Stimulated activated CD4-positive, alpha-beta T cell treated with anti-CD3 and anti-CD28 coated beads, Interleukin-2, amount 100 ng/mL, for 4 hours (primary cell): ENCODE measurements around the gene ARHGAP20.

Experiments
- DNase-seq: peaks from one replicate; pipeline ENCODE4 v3.0.0-alpha.2; 2020; ENCODE audit warnings: low read depth

ARHGAP20 gene

DNA sequence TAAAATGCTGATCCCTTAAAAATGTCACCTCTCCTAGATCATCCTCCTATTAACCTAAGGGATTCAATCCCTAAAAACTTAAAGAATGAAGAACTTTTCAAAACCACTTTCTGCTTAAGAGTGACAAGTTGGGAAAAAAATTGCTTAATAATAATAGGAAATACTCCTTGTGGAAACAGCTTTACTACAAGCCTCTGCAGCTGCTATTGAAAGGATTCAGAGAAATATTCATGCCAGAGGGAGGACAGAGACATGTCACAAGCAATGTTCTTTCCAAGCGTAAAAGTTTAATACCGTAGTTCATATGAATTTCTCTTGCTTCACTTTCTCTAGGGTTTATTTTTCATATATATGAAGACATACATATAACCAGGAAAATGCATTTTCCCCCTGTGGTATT is 98.2 kb downstream of the ARHGAP20 start:
- no peak for DNase-seq

DNA sequence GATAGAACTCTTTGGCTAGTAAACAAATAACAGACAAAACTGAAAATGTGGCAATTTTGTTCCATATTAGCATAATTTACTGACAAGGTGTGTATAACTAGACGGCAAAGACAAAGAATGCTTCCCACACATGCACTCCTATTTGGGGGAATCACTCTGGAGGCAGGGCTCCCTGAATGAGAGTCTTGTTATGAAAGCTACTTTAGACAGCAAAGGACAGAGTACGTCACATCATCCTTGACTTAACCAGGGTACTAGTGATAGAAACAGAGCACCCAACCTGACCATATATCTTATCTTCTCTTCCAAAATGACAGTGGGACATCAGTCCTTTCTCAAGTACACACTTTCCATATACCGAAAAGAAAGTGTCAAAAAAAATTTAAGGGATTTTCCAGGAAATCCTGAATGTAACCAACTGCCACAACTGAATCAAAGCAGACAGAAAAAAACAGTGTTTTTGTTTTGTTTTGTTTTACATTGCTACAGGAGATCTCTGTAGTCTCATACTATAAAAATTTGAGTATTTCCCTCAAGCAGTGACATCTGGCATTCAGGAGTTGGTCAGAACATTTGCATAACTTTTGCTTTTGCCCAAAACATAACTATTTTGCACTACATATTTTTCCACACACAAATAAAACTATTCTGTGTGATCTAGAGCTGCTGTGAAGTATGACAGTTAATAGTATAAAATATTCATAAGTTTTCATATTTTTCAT is 98.9 kb downstream of the ARHGAP20 start:
- no peak for DNase-seq

DNA sequence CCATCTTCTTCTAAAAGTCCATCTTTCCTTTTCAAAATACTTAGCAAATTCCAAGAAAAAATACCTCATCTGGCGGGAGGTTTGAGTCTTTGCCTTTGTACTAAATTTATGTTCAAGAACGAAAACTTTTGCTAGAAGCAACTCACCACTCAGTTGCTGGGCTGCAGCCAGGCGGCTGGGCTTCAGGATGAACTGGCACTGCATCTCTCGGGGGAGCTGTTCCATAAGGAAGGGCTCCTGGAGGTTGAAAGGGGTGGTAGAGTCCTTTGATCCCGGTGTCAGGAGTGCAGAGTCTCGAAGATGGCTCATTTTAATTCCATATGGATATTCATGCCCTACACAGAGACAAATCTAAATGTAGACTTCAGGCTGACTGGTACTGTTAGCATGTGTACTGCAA is 105.8 kb downstream of the ARHGAP20 start:
- DNase-seq = no peak

DNA sequence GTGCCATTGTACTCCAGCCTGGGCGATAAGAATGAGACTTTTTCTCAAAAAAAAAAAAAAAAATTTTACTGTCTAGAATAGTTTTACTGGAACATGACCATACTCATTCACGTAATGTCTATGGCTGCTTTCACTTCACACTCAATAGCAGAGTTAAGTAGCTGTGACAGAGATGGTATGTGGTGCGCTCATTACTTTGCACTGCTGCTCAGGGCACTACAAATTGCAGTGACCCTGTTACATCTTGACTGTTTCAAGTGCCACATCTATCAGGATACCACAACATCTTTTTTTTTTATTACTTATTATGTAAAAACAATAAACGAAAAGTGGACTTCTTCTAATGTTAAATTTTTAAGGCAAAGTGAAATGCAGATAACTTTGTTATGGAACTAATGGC is 110.3 kb downstream of the ARHGAP20 start:
- DNase-seq = no peak

DNA sequence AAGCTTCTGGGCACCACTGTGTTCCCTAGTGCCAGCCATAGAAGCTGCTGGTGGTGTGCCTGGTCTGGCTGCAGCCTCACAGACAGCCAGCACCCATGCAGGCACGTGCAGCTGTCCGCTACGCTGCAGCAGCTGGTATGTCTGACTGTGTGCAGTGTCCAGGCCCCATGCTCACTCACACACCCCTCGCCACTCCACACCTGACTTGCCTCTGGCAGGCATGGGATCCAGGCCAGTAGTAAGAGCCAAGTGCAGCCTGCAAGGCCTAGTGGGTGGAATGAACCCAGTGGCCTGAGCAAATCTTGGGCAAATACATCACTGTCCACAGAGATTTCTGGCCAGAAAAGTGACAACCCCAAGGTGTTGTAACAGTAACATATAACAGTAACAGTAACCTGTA is 111.9 kb downstream of the ARHGAP20 start:
- DNase-seq = no peak

DNA sequence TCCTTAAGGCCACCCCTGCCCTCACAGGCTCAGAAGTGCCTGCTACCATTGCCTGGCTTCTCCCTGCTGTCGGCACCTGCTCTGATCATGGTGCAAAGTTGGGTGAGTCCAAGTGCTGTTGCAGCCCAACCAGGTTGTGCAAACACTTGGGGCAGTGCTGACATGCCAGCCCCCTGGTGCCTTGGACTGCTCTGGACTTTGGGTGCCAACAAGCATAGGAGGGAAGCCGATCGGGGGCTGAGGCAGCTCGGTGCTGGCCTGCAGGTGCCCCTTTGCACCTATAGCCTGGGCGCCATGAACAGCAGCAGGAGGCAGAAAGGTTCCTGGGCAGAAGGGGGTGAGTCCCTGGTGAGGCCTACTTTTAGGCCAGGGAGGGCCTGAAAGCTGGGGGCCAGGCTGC is 113.0 kb downstream of the ARHGAP20 start:
- no peak for DNase-seq

DNA sequence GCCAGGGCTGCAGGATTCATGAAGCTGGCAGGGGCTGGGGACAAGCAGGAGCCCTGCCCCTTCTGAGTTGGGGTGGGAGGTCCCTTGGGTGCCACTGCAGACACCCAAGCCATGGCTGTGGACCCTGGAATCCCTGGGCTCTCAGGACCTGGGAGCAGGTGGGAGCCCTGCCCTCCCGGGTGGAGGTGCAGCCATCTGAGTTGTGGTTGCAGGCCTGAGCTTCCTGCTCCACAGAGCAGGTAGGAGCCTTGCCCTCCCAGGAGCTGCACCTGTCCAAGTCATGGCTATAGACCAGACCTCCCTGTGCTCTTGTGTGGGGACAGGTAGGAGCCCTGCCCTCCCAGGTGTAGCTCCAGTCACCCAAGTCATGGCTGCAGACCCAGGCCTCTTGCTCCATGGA is 113.5 kb downstream of the ARHGAP20 start:
- DNase-seq = no peak

DNA sequence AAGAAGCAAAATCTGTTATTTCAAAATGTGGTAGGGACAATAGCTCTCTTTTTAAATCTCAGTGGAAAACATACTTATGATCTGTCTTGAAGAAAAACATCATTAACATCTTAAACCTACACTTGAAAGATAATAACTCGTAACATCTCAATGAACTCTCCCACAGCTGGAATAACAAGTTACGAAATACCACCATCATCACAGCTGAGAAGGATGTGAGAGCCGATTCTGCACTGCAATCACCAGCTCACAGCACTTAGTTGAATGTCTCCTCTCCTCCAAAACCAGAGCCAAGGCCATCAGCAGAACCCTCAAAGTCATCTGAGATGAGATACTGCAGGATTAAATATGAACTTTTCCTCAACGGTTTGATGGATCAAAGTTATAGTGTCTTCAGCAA is 124.3 kb downstream of the ARHGAP20 start:
- DNase-seq = no peak

DNA sequence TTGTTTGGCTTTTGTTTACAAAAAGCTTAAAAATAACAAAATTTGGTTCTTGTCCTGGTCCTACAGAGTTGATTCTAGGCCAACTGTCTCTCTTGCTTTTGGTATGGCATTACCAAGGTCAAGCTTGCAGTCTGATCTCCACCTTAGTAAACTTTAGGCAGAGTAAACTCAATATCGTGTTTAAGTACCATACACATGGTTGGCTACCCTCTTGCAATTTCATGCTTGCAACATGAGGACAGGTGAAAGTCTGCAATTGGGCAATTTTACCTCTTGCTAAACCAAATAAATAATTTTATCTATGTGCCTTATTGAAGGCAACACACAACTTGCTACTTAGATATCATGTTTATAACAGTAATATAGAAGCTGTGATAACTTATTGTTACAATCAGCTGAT is 125.1 kb downstream of the ARHGAP20 start:
- DNase-seq = no peak

DNA sequence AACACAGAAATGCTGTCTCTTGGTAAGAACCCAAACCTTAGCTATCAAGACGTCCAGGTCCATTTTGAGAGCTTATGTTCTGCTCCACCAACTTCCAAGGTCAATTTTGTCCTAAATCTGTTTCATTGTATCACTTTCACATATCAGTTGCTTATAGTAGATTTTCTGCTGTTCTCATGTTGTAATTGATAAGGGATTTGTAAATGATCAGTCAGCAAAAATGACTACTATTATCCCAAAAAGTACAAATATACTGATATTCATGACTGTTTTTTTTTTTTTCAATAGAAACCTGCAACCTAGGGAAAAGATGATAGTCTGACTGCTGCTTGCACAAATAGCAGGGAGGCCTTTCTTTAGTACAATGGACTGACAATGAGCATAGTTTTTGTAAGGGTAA is 128.1 kb downstream of the ARHGAP20 start:
- DNase-seq = no peak

DNA sequence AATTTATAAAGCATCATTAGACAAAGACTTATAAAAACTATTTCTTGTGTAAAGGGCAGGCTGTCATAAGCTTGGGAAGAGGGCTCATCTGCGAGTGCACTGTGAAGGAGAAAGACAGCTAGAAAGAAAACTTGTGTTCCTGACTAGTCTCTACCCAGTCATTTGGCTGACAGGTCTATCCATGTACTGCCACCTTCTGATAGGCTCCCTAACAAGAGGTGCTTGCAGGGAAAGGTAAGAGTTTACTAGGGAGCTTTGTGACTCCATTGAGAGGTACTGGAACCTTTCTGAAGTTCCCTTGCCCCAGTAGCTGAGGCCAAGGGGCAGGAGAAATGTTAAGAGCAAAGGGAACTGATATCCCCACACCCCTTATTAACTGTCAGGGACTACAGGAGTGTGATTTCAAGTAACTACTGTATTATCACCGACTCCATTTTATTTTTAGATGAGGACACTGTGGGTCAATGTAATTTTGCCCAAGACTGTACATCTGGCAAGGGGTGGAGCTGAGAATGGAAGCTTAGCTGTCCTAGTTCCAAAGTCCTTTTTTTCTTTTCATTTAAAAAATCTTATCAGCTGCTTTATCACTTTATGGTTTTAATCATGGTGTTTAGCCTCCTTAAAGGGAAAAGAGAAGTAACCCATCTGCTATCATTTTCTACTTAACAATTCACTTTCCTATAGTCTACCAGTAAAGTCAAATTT is 129.4 kb downstream of the ARHGAP20 start:
- DNase-seq = no peak

DNA sequence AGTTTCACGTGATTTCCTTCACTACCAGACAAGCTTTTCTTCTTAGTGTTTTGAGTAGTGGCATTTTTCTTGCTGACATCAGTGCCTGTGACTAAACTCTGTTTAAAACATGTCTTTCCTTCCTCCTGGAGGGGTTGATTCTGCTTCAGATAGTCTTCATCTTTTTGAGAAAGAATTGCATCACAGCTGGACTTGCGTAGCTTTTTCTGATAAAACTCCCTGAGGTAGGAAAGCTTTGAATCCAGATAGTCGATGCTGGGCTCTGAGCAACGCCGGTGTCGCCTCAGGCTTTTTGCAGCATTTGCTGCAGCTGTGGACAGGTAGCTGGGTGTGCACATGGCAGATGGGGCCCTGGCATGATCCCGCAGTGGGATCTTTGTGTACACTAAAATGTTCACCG is 131.7 kb downstream of the ARHGAP20 start:
- DNase-seq = no peak

DNA sequence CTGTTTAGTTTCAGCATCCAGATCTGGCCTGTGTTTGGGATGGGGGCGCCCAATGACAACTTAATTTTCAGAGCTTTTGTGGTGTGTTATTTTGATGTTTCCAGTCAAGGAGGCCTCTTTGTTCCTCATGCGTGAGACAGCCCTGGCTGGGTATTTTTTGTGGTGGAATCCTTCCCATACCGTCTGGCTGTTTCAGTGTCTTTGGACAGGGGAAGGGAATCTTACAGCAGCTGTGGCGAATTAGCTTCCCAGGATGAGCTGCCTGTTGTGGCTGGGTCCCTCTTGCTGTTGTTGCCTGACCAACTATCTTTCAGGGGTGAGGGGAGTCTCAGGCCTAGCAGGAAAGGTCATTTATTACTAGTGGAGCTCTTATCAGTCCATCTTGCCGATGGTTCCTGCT is 138.8 kb downstream of the ARHGAP20 start:
- no peak for DNase-seq

DNA sequence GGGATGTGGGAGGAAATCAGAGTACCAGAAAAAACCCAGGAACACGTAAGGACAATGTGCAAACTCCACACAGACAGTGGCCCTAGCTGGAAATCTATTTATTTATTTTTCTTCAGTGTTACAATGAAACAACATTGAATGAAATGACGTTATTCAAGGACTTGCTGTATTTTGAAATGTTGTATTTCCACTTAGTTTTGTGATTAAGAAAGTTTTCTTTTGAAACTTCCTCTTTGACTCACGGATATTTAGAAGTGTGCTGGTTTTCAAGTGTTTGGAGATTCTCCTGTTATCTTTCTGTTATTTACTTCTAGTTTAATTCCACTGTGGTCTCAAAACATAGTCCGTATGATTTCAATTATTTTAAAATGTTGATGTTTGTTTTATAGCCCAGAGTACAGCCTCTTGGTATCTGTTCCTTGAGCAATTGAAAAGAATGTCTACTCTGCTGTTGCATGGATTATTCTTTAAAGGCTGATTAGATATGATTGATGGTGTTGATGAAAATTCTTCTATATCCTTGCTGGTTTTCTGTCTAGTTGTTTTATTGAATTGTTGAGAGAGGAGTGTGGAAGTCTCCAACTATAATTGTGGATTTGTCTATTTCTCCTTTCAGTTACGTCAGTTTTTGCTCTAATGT is 141.0 kb downstream of the ARHGAP20 start:
- DNase-seq = no peak

DNA sequence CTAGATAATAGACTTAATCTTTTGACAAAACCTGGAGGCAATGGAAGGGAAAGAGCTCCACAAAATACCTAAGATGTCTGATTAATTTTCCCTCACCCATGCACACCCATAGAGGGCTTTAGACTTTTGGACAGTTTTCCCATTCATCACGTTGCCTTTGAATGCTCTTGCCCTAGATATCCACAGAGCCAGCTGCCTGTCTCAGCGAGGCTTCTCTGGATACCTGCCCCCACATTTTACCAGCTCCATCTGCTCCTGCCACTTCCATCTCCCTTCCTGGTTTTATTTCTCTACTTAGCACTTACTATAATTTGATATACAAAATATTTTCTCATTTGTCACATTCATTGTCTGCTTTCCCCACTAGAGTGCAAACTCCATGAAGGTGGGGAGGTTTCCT is 145.7 kb downstream of the ARHGAP20 start:
- DNase-seq = no peak

DNA sequence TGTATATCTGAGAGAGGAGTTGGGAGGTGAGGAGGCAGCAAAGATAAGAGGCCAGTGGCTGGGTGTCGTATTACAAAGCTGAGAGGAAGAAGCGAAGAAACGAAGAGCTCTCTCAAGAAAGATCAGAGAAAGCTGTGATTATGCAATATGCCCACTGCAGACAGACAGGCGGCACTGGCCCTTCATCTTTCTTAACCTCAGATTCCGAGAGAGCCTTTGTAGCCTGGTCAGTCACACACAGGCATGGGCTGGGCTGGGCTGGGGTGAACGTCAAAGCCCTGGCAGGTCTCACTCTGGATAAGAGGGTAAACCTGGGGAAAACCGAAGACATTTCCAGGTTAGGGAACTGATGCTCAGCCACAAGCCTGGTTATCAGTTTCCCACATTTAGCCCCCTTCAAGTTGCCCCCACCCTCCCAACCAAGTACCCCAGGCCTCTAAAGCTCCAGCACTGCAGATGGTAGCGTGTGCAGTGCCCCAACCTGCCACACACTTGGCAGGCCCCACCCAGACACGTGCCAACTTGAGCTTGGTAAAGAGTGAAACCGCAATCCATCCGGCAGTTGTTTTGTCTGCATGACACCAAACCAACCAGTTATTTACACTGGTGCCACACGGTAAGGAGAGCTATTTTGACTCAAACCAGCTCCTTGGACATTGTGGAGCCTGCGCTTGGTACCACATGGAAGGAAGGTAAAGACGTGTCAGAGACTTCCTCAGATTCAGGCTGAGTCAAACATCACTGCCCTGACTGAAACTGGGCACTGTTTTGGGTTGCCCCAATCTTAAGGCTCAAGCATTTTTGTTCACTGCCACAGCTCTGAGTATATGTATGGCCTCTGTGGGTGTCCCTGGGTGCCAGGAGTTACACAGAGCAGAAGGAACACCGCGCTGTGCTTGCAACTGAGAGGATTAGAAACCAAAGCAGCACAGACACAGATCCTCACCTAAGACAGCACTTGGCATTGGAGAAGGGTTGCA is 146.6 kb downstream of the ARHGAP20 start:
- DNase-seq = no peak

DNA sequence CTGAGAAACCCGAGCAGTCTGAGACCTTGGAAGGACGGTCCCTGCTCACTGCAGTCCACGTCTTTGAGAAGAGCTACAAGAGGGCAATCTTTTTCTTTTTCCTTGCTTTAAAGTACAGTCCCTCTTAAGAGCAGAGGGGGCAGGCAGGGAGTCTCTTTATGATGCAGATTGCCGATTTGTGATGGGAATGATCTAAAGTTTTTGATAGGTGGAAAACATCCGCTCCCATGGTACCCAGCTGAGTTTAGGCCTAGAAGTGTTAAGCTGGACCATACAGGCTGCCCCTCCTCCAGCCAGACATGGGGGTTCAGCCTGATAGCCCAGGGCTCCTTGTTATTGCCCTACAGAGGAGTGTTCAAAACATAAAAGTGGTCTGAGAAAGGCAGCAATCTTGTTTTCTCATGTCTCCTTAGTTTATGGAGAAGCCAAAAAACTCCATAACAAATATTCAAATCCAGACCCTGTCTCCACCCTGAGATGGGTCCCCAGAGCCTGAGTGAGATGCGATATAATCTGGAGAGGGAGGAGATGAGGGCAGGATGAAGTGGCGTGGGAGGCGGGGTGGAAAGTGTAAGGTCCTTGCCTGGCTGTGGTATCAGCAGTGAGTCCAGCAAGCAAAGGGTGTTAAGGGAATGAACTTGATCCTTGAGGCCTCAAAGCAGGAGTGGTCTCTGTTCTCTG is 147.4 kb downstream of the ARHGAP20 start:
- no peak for DNase-seq

DNA sequence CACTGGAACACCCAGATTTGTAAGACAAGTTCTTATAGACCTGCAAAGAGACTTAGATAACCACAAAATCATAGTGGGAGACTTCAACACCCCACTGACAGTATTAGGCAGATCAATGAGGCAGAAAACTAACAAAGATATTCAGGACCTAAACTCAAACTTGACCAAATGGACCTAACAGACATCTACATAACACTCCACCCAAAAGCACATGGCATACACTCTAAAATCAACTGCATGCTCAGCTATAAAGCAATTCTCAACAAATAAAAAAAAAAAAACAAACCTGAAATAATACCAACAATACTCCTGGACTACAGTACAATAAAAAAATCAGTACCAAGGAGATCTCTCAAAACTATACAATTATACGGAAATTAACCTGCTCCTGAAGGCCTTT is 167.5 kb downstream of the ARHGAP20 start:
- no peak for DNase-seq

DNA sequence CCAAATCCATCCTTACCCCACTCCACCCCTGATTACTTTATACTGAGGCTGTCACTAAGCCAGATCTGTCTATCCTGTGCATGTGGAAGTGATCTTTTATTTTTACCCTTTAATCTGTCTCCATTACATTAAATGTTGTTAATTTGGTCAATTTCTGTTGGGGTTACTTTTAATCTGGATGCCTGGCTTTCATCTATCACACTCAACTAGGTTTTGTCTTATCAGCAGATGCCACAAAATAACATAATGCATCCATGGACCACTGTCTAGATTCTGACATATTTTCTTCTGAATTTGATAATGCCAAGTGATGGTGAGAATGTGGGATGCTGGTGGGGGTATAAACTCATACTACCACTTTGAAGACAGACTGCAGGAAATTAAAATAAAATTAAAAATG is 174.1 kb downstream of the ARHGAP20 start:
- no peak for DNase-seq

DNA sequence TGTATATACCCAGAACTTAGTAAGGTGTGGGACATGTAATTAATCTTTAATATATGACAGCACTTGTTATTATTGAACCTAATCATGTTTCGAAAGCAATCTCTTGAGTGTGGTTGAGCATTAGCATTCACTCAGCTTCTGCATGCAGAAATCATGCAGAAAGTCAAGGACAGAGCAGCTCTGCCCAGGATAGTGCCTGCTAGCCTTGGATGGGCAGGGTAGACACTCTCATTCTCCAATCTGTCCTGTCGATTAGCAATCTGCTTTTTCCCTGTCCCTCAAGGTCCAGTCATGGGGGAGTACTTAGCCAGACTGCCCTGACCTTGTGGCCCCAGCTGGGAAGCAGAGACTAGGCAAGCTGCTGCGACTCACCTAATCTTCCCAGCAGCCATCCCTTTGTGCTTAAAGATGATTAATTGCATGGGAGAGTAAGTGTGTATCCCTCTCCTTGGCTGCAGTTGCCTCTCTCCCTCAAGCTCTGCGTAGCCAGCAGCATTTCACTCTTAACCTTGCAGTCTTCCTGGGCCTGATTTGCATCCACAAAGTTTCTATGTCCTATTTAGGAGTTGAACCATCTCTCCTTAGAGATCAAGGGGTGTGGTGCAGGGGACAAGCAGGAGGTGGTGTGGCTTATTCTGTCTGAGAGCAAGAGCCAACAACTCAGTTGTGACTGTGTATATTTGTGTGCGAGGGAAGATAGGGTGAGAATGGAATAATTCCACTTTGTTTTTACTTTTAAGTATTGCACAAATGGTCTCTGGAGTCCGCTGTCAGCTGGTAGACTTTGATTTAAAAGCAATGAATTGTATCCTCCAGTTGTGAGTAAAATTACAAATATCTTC is 181.1 kb downstream of the ARHGAP20 start:
- no peak for DNase-seq

DNA sequence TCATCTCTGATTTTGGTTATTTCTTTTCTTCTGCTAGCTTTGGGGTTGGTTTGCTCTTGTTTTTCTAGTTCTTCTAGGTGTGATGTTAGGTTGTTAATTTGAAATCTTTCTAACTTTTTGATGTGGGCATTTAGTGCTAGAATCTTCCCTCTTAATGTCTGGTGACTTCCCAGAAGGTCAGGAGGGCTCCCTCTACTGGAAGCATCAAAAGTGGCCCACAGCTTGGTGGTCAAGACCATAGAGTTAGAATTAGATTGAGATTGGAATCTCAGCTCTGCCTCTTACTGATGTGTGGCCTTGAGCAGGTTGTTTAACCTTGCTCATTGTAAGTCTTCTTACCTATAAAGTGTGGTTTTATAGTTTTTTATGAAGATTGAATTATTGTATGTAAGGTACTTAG is 183.2 kb downstream of the ARHGAP20 start:
- DNase-seq = no peak
